Measurements from ENCODE around the gene LAMTOR5. TPM values are rescaled to one million over a fixed set of nuclear protein-coding genes. Genes with fewer than 3 reads are reported as not detected.

LAMTOR5 gene
- total and polyA plus RNA-seq, 10 of the 15 experiments (the other 5 are each of a cell fraction or from before 2014, with no cell fraction given), result 64.1 to 613 (median 315) TPM

- WGBS (ENCODE audit: insufficient coverage, insufficient replicate concordance, low lambda C conversion rate, missing lambda C conversion rate), result 67% methylated on average over 2 of the region's 2 CpGs
- H3K27ac ChIP-seq (ENCODE audit: control insufficient read depth, insufficient read depth), result no peak overlapping the region
- no peaks in the 10 kb centered on the region; the same call in 2 of the 3 replicates for H3K9me3 ChIP-seq (replicated peaks; ENCODE audit: control insufficient read depth, insufficient read depth, low read length)
These were observed 51.1 kb downstream of the LAMTOR5 start for GRCh38 chr1:110356379-110356778.

More at GRCh38 chr1:110356379-110356778, 51.1 kb downstream of the LAMTOR5 start:
- SMC1A ChIA-PET (ENCODE audit: uncharacterized antibody, unreplicated experiment), result interaction anchor here (1.4 to 1.7 kb wide), 2 partner anchors 41 to 149 kb away, joined by 6 to 7 read pairs; no protein-coding TSS in a partner anchor
- no TSS peak for BruUV-seq (replicated peaks)
- POLR2A ChIA-PET, result interaction anchor here (0.6 kb wide), 2 partner anchors 21 to 43 kb away, joined by 3 read pairs; no protein-coding TSS in a partner anchor
- no peak overlapping the region for H3K4me2 ChIP-seq (ENCODE audit: control insufficient read depth, insufficient read depth)
- RAD21 ChIA-PET (ENCODE audit: unreplicated experiment), result no interaction called here
- peaks cover 0 to 24% of the 10 kb centered on the region in 2 experiments for H3K36me3 ChIP-seq (ENCODE audit: control insufficient read depth in 2 of 2, insufficient read depth in 2 of 2, low read length in 1 of 2)
- no peaks in the 10 kb centered on the region for H3K27me3 ChIP-seq (replicated peaks in 1 of 2; ENCODE audit: control insufficient read depth in 2 of 2, insufficient read depth in 2 of 2, low read length in 1 of 2)
- CTCF ChIA-PET, result interaction anchor here (0.9 to 1.2 kb wide), 3 partner anchors 10 to 44 kb away, joined by 3 read pairs; no protein-coding TSS in a partner anchor
- TF ChIP-seq USF1 (IDR thresholded peaks at IDR 0.05; ENCODE audit: borderline replicate concordance, extremely low read length, insufficient read depth, low read depth, low read length) (no peak), MTA3 (IDR thresholded peaks at IDR 0.05; ENCODE audit: borderline replicate concordance, low read length) (no peak), NBN (IDR thresholded peaks at IDR 0.05) (no peak), RCOR1 (conservative IDR thresholded peaks at IDR 0.05; ENCODE audit: low read depth, low read length) (no peak), YBX1 (IDR thresholded peaks at IDR 0.05) (no peak), ZNF207 (IDR thresholded peaks at IDR 0.05; ENCODE audit: borderline replicate concordance) (no peak), E2F4 (IDR thresholded peaks at IDR 0.05; ENCODE audit: low read depth, low read length) (no peak), MEF2B (IDR thresholded peaks at IDR 0.05; ENCODE audit: partially characterized antibody, poor library complexity, severe bottlenecking) (no peak), POU2F2 (IDR thresholded peaks at IDR 0.05; ENCODE audit: borderline replicate concordance, low read depth, low read length) (no peak), EGR1 (IDR thresholded peaks at IDR 0.05; ENCODE audit: borderline replicate concordance in 1 of 2, low read depth in 2 of 2, low read length in 2 of 2) (no peak), SPI1 (IDR thresholded peaks at IDR 0.05; ENCODE audit: borderline replicate concordance, insufficient read depth, low read depth, low read length) (no peak), MAX (IDR thresholded peaks at IDR 0.05; ENCODE audit: low read depth, low read length) (no peak), RELA (IDR thresholded peaks at IDR 0.05; ENCODE audit: borderline replicate concordance, partially characterized antibody) (no peak)
- TF ChIP-seq, protein P1, sequence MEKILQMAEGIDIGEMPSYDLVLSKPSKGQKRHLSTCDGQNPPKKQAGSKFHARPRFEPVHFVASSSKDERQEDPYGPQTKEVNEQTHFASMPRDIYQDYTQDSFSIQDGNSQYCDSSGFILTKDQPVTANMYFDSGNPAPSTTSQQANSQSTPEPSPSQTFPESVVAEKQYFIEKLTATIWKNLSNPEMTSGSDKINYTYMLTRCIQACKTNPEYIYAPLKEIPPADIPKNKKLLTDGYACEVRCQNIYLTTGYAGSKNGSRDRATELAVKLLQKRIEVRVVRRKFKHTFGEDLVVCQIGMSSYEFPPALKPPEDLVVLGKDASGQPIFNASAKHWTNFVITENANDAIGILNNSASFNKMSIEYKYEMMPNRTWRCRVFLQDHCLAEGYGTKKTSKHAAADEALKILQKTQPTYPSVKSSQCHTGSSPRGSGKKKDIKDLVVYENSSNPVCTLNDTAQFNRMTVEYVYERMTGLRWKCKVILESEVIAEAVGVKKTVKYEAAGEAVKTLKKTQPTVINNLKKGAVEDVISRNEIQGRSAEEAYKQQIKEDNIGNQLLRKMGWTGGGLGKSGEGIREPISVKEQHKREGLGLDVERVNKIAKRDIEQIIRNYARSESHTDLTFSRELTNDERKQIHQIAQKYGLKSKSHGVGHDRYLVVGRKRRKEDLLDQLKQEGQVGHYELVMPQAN (conservative IDR thresholded peaks at IDR 0.05), result no peak
- no peak for DNase-seq (ENCODE audit: low read depth, low spot score)
- H2AFZ ChIP-seq (ENCODE audit: control insufficient read depth, low read depth, low read length), result no peak overlapping the region
- no peaks in the 10 kb centered on the region for H3K4me1 ChIP-seq (ENCODE audit: control insufficient read depth, insufficient read depth, low read length)
- no peaks in the 10 kb centered on the region for H4K20me1 ChIP-seq (ENCODE audit: control insufficient read depth, insufficient read depth)
- intact Hi-C loops (cut with micrococcal nuclease; ENCODE audit: unreplicated experiment), result no loop called here
- no peak overlapping the region for H3K4me3 ChIP-seq
- H3K79me2 ChIP-seq (ENCODE audit: control insufficient read depth, insufficient read depth, low read length), result peaks cover 73% of the 10 kb centered on the region
- FAIRE-seq, result no peak
- ATAC-seq, result peak; percentile 11; the same call in 2 of the 3 replicates
- in situ Hi-C loops (cut with MboI), result no loop called here
- H3K9ac ChIP-seq (ENCODE audit: control insufficient read depth, insufficient read depth, low read length), result no peak overlapping the region
